SK-N-SH (cell line): ENCODE data around the gene HAUS8. TPM values are rescaled to one million over a fixed set of nuclear protein-coding genes. Genes with fewer than 3 reads are reported as not detected.
"Not testable (repeated sequence)": the region's sequence is repeated elsewhere in the genome, so short reads cannot be mapped to it uniquely, and the experiment has no call there.

Experiments used
- CTCF ChIA-PET: fragments of 300-600, 350-600 bp; formaldehyde crosslinking; extraction: SDS; loops from one replicate; lab custom pipeline; 2021; lab: Yijun Ruan, JAX
- POLR2A ChIA-PET: fragments of 350-600 bp; sonication (Branson Sonifier 250); formaldehyde crosslinking; extraction: SDS; loops from one replicate; lab custom pipeline; 2020; ENCODE audit warnings: antibody characterized with exemption, inconsistent platforms; lab: Yijun Ruan, JAX
- DNase-seq: peaks from one replicate; pipeline ENCODE4 v3.0.0; 2012
- H2AFZ ChIP-seq: fragments of 200-600 bp; sonication (generic); 2 replicates; pipeline ENCODE4 v1.8.1; 2016; ENCODE audit warnings: antibody characterized with exemption, mild to moderate bottlenecking, low read depth
- H3F3A ChIP-seq: fragments of 200-600 bp; sonication (generic); replicated peaks from 2 replicates; pipeline ENCODE3; 2016; ENCODE audit warnings: antibody characterized with exemption, mild to moderate bottlenecking; ENCODE audit not compliant: insufficient read depth
- H3K27ac ChIP-seq, 2 experiments: fragments of 200-500 bp in 1 of 2; fragments of 200-600 bp in 1 of 2; sonication (Bioruptor generic) in 1 of 2; sonication (generic), shearing (Covaris generic) in 1 of 2; 2 replicates each; pipeline versions ENCODE4 v1.5.1 to v1.6.1; 2014 to 2016; ENCODE audit warnings: low read depth in 2 of 2, inconsistent platforms in 1 of 2, low read length in 1 of 2, mild to moderate bottlenecking in 1 of 2, mixed read lengths in 1 of 2
- H3K27me3 ChIP-seq: fragments of 200-600 bp; sonication (generic), shearing (Covaris generic); 2 replicates; pipeline ENCODE4 v1.6.1; 2016; ENCODE audit warnings: mixed run types; ENCODE audit not compliant: insufficient read depth
- H3K36me3 ChIP-seq, 2 experiments: fragments of 200-500 bp in 1 of 2; fragments of 200-600 bp in 1 of 2; sonication (Bioruptor generic) in 1 of 2; sonication (generic) in 1 of 2; replicated peaks in 1 of 2; 2 replicates each; pipeline versions ENCODE3 to v1.5.1; 2014 to 2016; ENCODE audit warnings: low read length in 1 of 2, mild to moderate bottlenecking in 1 of 2; ENCODE audit not compliant: insufficient read depth in 2 of 2, control insufficient read depth in 1 of 2
- H3K4me1 ChIP-seq, 2 experiments: fragments of 200-500 bp in 1 of 2; fragments of 200-600 bp in 1 of 2; sonication (Bioruptor generic) in 1 of 2; sonication (generic), shearing (Covaris generic) in 1 of 2; 2 replicates each; pipeline versions ENCODE4 v1.5.1 to v1.6.1; 2014 to 2016; ENCODE audit warnings: low read depth in 1 of 2, low read length in 1 of 2, mixed run types in 1 of 2; ENCODE audit not compliant: insufficient read depth in 2 of 2, control insufficient read depth in 1 of 2
- H3K4me2 ChIP-seq: fragments of 200-600 bp; sonication (generic), shearing (Covaris generic); 2 replicates; pipeline ENCODE4 v1.6.1; 2017; ENCODE audit warnings: mixed run types
- H3K4me3 ChIP-seq, 2 experiments: fragments of 200-500 bp in 1 of 2; fragments of 200-600 bp in 1 of 2; sonication (Bioruptor generic) in 1 of 2; sonication (generic), shearing (Covaris generic) in 1 of 2; 2 replicates each; pipeline versions ENCODE4 v1.5.1 to v1.8.1; 2014 to 2016; ENCODE audit warnings: low read depth in 2 of 2, inconsistent platforms in 1 of 2, low read length in 1 of 2, mild to moderate bottlenecking in 1 of 2, mixed read lengths in 1 of 2, moderate library complexity in 1 of 2
- H3K79me2 ChIP-seq: fragments of 200-600 bp; sonication (generic); 2 replicates; pipeline ENCODE4 v1.8.1; 2017; ENCODE audit warnings: mild to moderate bottlenecking; ENCODE audit not compliant: insufficient read depth
- H3K9ac ChIP-seq: fragments of 200-600 bp; sonication (generic); 2 replicates; pipeline ENCODE4 v1.6.1; 2017; ENCODE audit warnings: mixed run types
- H3K9me2 ChIP-seq: fragments of 200-600 bp; sonication (generic); 2 replicates; pipeline ENCODE4 v1.6.1; 2017; ENCODE audit warnings: mixed run types
- H3K9me3 ChIP-seq: fragments of 200-600 bp; sonication (generic); 2 replicates; pipeline ENCODE4 v1.6.1; 2017; ENCODE audit warnings: mixed run types, mild to moderate bottlenecking, moderate library complexity
- H4K20me1 ChIP-seq: fragments of 200-600 bp; sonication (generic); 2 replicates; pipeline ENCODE4 v1.6.1; 2017; ENCODE audit warnings: mild to moderate bottlenecking, mixed run types; ENCODE audit not compliant: insufficient read depth
- ELF1 ChIP-seq: IDR thresholded peaks from 2 replicates; pipeline ENCODE4 v1.4.0; 2012
- EP300 ChIP-seq, 2 experiments: IDR thresholded peaks; 2 replicates each; pipeline versions ENCODE4 v1.4.0 to v1.6.1; 2012; ENCODE audit warnings: borderline replicate concordance in 1 of 2, low read depth in 1 of 2, low read length in 1 of 2
- FOSL2 ChIP-seq: IDR thresholded peaks from 2 replicates; pipeline ENCODE4 v1.4.0; 2012; ENCODE audit warnings: low read depth, mild to moderate bottlenecking, moderate library complexity, borderline replicate concordance
- FOXM1 ChIP-seq: IDR thresholded peaks from 2 replicates; pipeline ENCODE4 v1.4.0; 2012; ENCODE audit warnings: low read depth, mild to moderate bottlenecking
- GATA2 ChIP-seq: sonication (generic); formaldehyde crosslinking; IDR thresholded peaks from 2 replicates; pipeline ENCODE4 v1.5.0; 2020; ENCODE audit warnings: mild to moderate bottlenecking, missing genetic modification reagents
- JUND ChIP-seq: IDR thresholded peaks from 2 replicates; pipeline ENCODE4 v1.4.0; 2012
- MAX ChIP-seq: IDR thresholded peaks from 2 replicates; pipeline ENCODE4 v1.4.0; 2012; ENCODE audit warnings: low read depth
- MXI1 ChIP-seq: IDR thresholded peaks from 2 replicates; pipeline ENCODE4 v1.6.1; 2012; ENCODE audit warnings: mild to moderate bottlenecking, low read depth, low read length, improper control_type of control experiment
- NRF1 ChIP-seq: IDR thresholded peaks from 2 replicates; pipeline ENCODE4 v1.6.1; 2012; ENCODE audit warnings: low read depth, mild to moderate bottlenecking, low read length
- POLR2AphosphoS5 ChIP-seq: IDR thresholded peaks from 2 replicates; pipeline ENCODE4 v1.6.1; 2012; ENCODE audit warnings: low read depth, low read length
- RAD21 ChIP-seq: IDR thresholded peaks from 2 replicates; pipeline ENCODE4 v1.6.1; 2012; ENCODE audit warnings: mild to moderate bottlenecking, low read length
- RCOR1 ChIP-seq: fragments of 150-350 bp; IDR thresholded peaks from 2 replicates; pipeline ENCODE4 v1.6.1; 2017; ENCODE audit warnings: antibody characterized with exemption, low read length
- RFX5 ChIP-seq: IDR thresholded peaks from 2 replicates; pipeline ENCODE4 v1.6.1; 2012; ENCODE audit warnings: mild to moderate bottlenecking, improper control_type of control experiment, low read length
- RXRA ChIP-seq: IDR thresholded peaks from 2 replicates; pipeline ENCODE4 v1.4.0; 2012; ENCODE audit warnings: low read depth, mild to moderate bottlenecking, borderline replicate concordance
- SIN3A ChIP-seq: IDR thresholded peaks from 2 replicates; pipeline ENCODE4 v1.6.1; 2012; ENCODE audit warnings: low read depth, mild to moderate bottlenecking, low read length, moderate library complexity, borderline replicate concordance
- TEAD4 ChIP-seq: IDR thresholded peaks from 2 replicates; pipeline ENCODE4 v1.4.0; 2012; ENCODE audit warnings: mild to moderate bottlenecking, borderline replicate concordance; ENCODE audit not compliant: insufficient read depth
- USF1 ChIP-seq: IDR thresholded peaks from 2 replicates; pipeline ENCODE4 v1.4.0; 2012; ENCODE audit warnings: low read depth, borderline replicate concordance
- YY1 ChIP-seq: IDR thresholded peaks from 2 replicates; pipeline ENCODE4 v1.4.0; 2012; ENCODE audit warnings: low read depth, mild to moderate bottlenecking
- ZBTB33 ChIP-seq: IDR thresholded peaks from 2 replicates; pipeline ENCODE4 v1.4.0; 2012; ENCODE audit warnings: low read depth, borderline replicate concordance
- WGBS: methylation state at CpG from one replicate; pipeline ENCODE4 v1.1.6; 2017; ENCODE audit warnings: low lambda C conversion rate; 5-methylcytosine and 5-hydroxymethylcytosine counted together
- polyA plus RNA-seq, 3 experiments: library from polyadenylated mRNA; depleted of rRNA; stranded (reverse); fragments of >200 nt; gene quantifications; 2 replicates each; pipeline ENCODE4 v1.2.3, GENCODE V29; 2012
- TF ChIP-seq, protein P1 (sequence below): fragments of 150-350 bp; IDR thresholded peaks from 2 replicates; pipeline ENCODE4 v1.6.1; 2016; ENCODE audit warnings: mild to moderate bottlenecking, low read depth, low read length

Gene HAUS8
- polyA plus RNA-seq, 1 of the 3 experiments (the other 2 are of a cell fraction): 9.6 TPM

DNA sequence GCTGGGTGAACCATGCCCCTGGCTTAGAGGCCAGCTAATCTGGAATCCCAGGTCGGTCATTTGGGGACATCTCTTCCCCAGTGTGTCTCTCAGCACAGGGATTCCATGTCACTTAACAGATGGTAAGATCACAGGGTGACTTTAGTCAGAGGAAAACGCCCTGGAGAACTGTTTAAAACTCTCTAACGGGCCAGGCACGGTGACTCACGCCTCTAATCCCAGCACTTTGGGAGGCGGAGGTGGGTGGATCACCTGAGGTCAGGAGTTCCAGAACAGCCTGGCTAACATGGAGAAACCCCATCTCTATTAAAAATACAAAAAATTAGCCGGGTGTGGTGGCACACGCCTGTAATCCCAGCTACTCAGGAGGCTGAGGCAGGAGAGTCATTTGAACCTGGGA lies 50.3 kb downstream of the HAUS8 start:
- CTCF ChIA-PET: interaction anchor here (1.5 kb wide), 1 partner anchor 28 kb away, joined by 4 read pairs; no protein-coding TSS in a partner anchor
- H3K9me3 ChIP-seq, H3K9me2 ChIP-seq, H3F3A ChIP-seq, H3K79me2 ChIP-seq, H3K4me1 ChIP-seq, H3K4me3 ChIP-seq, H4K20me1 ChIP-seq, H2AFZ ChIP-seq, H3K36me3 ChIP-seq, DNase-seq, H3K9ac ChIP-seq, H3K27ac ChIP-seq, H3K4me2 ChIP-seq, POLR2A ChIA-PET: not testable (repeated sequence)
- H3K27me3 ChIP-seq: peaks cover 38% of the 10 kb centered on the region
- WGBS: 8% methylated on average over 8 of the region's 8 CpGs

- Histone ChIP-seq H3K4me3 (no peak overlapping the region), H2AFZ (no peak overlapping the region), H3K9me2 (no peaks in the 10 kb centered on the region), H3K9ac (no peak overlapping the region), H3K27ac (no peak overlapping the region), H4K20me1 (no peaks in the 10 kb centered on the region), H3K27me3 (peaks cover 40% of the 10 kb centered on the region), H3K4me1 (no peaks in the 10 kb centered on the region), H3K4me2 (no peak overlapping the region), H3F3A (no peaks in the 10 kb centered on the region), H3K79me2 (no peaks in the 10 kb centered on the region), H3K9me3 (no peaks in the 10 kb centered on the region), H3K36me3 (no peaks in the 10 kb centered on the region)
- WGBS: 45% methylated on average over 3 of the region's 3 CpGs
- no peak for DNase-seq
- POLR2A ChIA-PET: no interaction called here
- TF ChIP-seq RFX5 (no peak), MAX (no peak), RXRA (no peak), RAD21 (no peak), RCOR1 (no peak), GATA2 (no peak), POLR2AphosphoS5 (no peak), NRF1 (no peak), TEAD4 (no peak), ELF1 (no peak), USF1 (no peak), EP300 (IDR thresholded peaks at IDR 0.05; ENCODE audit: borderline replicate concordance in 1 of 2, low read depth in 1 of 2, low read length in 1 of 2) (no peak), YY1 (no peak), JUND (no peak), FOXM1 (no peak), ZBTB33 (no peak), MXI1 (no peak), SIN3A (no peak), FOSL2 (no peak)
- TF ChIP-seq, protein P1, sequence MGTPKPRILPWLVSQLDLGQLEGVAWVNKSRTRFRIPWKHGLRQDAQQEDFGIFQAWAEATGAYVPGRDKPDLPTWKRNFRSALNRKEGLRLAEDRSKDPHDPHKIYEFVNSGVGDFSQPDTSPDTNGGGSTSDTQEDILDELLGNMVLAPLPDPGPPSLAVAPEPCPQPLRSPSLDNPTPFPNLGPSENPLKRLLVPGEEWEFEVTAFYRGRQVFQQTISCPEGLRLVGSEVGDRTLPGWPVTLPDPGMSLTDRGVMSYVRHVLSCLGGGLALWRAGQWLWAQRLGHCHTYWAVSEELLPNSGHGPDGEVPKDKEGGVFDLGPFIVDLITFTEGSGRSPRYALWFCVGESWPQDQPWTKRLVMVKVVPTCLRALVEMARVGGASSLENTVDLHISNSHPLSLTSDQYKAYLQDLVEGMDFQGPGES: no peak
- CTCF ChIA-PET: no interaction called here
Measured at GRCh38 chr19:17023805-17024204, 51.4 kb downstream of the HAUS8 start.
